Measurements from ENCODE around the gene ACOT7.
"Not testable (repeated sequence)": the region's sequence is repeated elsewhere in the genome, so short reads cannot be mapped to it uniquely, and the experiment has no call there.

The ACOT7 gene

GRCh38 chr1:6438047-6438525 is 44.5 kb upstream of the ACOT7 start:
- Histone ChIP-seq H3K36me3 (ENCODE audit: control insufficient read depth, low read length) (no peaks in the 10 kb centered on the region), H3K9me3 (ENCODE audit: control insufficient read depth, insufficient read depth, low read length) (no peaks in the 10 kb centered on the region), H3K27me3 (ENCODE audit: control insufficient read depth, low read length) (peaks cover 3% of the 10 kb centered on the region; the same call in 1 of the 2 replicates), H3K9me2 (replicated peaks; ENCODE audit: control insufficient read depth, low read length) (no peaks in the 10 kb centered on the region), H3K4me1 (ENCODE audit: control insufficient read depth, low read length) (no peaks in the 10 kb centered on the region), H3K79me2 (ENCODE audit: control insufficient read depth, low read length) (no peaks in the 10 kb centered on the region), H3K27ac (ENCODE audit: low read depth, low read length) (no peak overlapping the region), H4K20me1 (ENCODE audit: control insufficient read depth, insufficient read depth, low read depth, low read length) (0 out of 2 replicates have a peak, but pooled peaks cover 3% of the 10 kb centered on the region), H3F3A (ENCODE audit: control insufficient read depth, insufficient read depth) (no peaks in the 10 kb centered on the region), H3K4me3 (ENCODE audit: low read length) (no peak overlapping the region), H3K4me2 (ENCODE audit: low read length) (no peak overlapping the region)
- no peak for TF ChIP-seq EZH2phosphoT487 (IDR thresholded peaks at IDR 0.05; ENCODE audit: borderline replicate concordance, low read length)
- TF ChIP-seq CTCF (IDR thresholded peaks at IDR 0.05; ENCODE audit: low read depth, low read length, poor library complexity, severe bottlenecking): peak; percentile 89

GRCh38 chr1:6437012-6437700 is 43.6 kb upstream of the ACOT7 start:
- H3K36me3 ChIP-seq (ENCODE audit: control insufficient read depth, low read length): not testable (repeated sequence)

GRCh38 chr1:6436277-6436676 is 42.7 kb upstream of the ACOT7 start:
- not testable (repeated sequence) for H4K20me1 ChIP-seq (ENCODE audit: control insufficient read depth, insufficient read depth, low read depth, low read length); H3K9me2 ChIP-seq (replicated peaks; ENCODE audit: control insufficient read depth, low read length); H3K79me2 ChIP-seq (ENCODE audit: control insufficient read depth, low read length); H3K36me3 ChIP-seq (ENCODE audit: control insufficient read depth, low read length); H3K4me3 ChIP-seq (ENCODE audit: low read length); H3K27ac ChIP-seq (ENCODE audit: low read depth, low read length); H3K9me3 ChIP-seq (ENCODE audit: control insufficient read depth, insufficient read depth, low read length); H3K4me2 ChIP-seq (ENCODE audit: low read length); H3K4me1 ChIP-seq (ENCODE audit: control insufficient read depth, low read length); H3F3A ChIP-seq (ENCODE audit: control insufficient read depth, insufficient read depth); H3K27me3 ChIP-seq (ENCODE audit: control insufficient read depth, low read length)

More at GRCh38 chr1:6437012-6437700, 43.6 kb upstream of the ACOT7 start:
- not testable (repeated sequence) for H3K27me3 ChIP-seq (ENCODE audit: control insufficient read depth, low read length); H3K9me3 ChIP-seq (ENCODE audit: control insufficient read depth, insufficient read depth, low read length); H4K20me1 ChIP-seq (ENCODE audit: control insufficient read depth, insufficient read depth, low read depth, low read length); H3K9me2 ChIP-seq (replicated peaks; ENCODE audit: control insufficient read depth, low read length); H3K4me3 ChIP-seq (ENCODE audit: low read length); H3K79me2 ChIP-seq (ENCODE audit: control insufficient read depth, low read length); H3K27ac ChIP-seq (ENCODE audit: low read depth, low read length); H3F3A ChIP-seq (ENCODE audit: control insufficient read depth, insufficient read depth); H3K4me2 ChIP-seq (ENCODE audit: low read length); H3K4me1 ChIP-seq (ENCODE audit: control insufficient read depth, low read length)
- TF ChIP-seq CTCF (IDR thresholded peaks at IDR 0.05; ENCODE audit: low read depth, low read length, poor library complexity, severe bottlenecking): peak; percentile 23

GRCh38 chr1:6435547-6435946 is 42.0 kb upstream of the ACOT7 start:
- H3K4me1 ChIP-seq (ENCODE audit: control insufficient read depth, low read length): no peaks in the 10 kb centered on the region
- H3K4me2 ChIP-seq (ENCODE audit: low read length): no peak overlapping the region
- H3K36me3 ChIP-seq (ENCODE audit: control insufficient read depth, low read length): no peaks in the 10 kb centered on the region
- H3K27me3 ChIP-seq (ENCODE audit: control insufficient read depth, low read length): peaks cover 3% of the 10 kb centered on the region
- H3K27ac ChIP-seq (ENCODE audit: low read depth, low read length): no peak overlapping the region
- H3F3A ChIP-seq (ENCODE audit: control insufficient read depth, insufficient read depth): no peaks in the 10 kb centered on the region
- no peaks in the 10 kb centered on the region for H3K9me2 ChIP-seq (replicated peaks; ENCODE audit: control insufficient read depth, low read length)
- no peaks in the 10 kb centered on the region for H3K79me2 ChIP-seq (ENCODE audit: control insufficient read depth, low read length)
- H3K9me3 ChIP-seq (ENCODE audit: control insufficient read depth, insufficient read depth, low read length): no peaks in the 10 kb centered on the region
- H3K4me3 ChIP-seq (ENCODE audit: low read length): no peak overlapping the region
- no peaks in the 10 kb centered on the region for H4K20me1 ChIP-seq (ENCODE audit: control insufficient read depth, insufficient read depth, low read depth, low read length)
- no peak for TF ChIP-seq CTCF (IDR thresholded peaks at IDR 0.05; ENCODE audit: low read depth, low read length, poor library complexity, severe bottlenecking)
- no peak for TF ChIP-seq EZH2phosphoT487 (IDR thresholded peaks at IDR 0.05; ENCODE audit: borderline replicate concordance, low read length)
